HG03159 (cell line): Measurements from ENCODE around the gene NCOA3.
"Not testable (repeated sequence)": the region's sequence is repeated elsewhere in the genome, so short reads cannot be mapped to it uniquely, and the experiment has no call there.

Source experiments
- ATAC-seq: cut with Tn5 transposase; IDR thresholded peaks from one replicate; pipeline ENCODE4 v1.9.1; 2021; ENCODE audit warnings: mild to moderate bottlenecking, moderate library complexity; ENCODE audit not compliant: unreplicated experiment

Gene NCOA3

GRCh38 chr20:47561180-47561579 is 59.5 kb downstream of the NCOA3 start:
- no peak for ATAC-seq

GRCh38 chr20:47561603-47562583 is 60.2 kb downstream of the NCOA3 start:
- ATAC-seq = no peak

GRCh38 chr20:47566269-47566668 is 64.6 kb downstream of the NCOA3 start:
- no peak for ATAC-seq

- ATAC-seq = no peak
These were observed 66.3 kb downstream of the NCOA3 start for GRCh38 chr20:47568019-47568418.

- no peak for ATAC-seq
These were observed 67.2 kb downstream of the NCOA3 start for GRCh38 chr20:47568837-47569410.

- no peak for ATAC-seq
These were observed 69.7 kb downstream of the NCOA3 start for GRCh38 chr20:47571426-47571825.

GRCh38 chr20:47572105-47572729 is 70.5 kb downstream of the NCOA3 start:
- ATAC-seq = no peak

- ATAC-seq = no peak
These were observed 71.9 kb downstream of the NCOA3 start for GRCh38 chr20:47573559-47573958.

GRCh38 chr20:47574616-47575364 is 73.1 kb downstream of the NCOA3 start:
- no peak for ATAC-seq

- ATAC-seq = peak; percentile 71
These were observed 74.9 kb downstream of the NCOA3 start for GRCh38 chr20:47576516-47577033.

GRCh38 chr20:47577314-47577713 is 75.6 kb downstream of the NCOA3 start:
- ATAC-seq = no peak

GRCh38 chr20:47578543-47578942 is 76.9 kb downstream of the NCOA3 start:
- no peak for ATAC-seq

- not testable (repeated sequence) for ATAC-seq
These were observed 79.0 kb downstream of the NCOA3 start for GRCh38 chr20:47580686-47581085.

GRCh38 chr20:47581090-47581489 is 79.4 kb downstream of the NCOA3 start:
- ATAC-seq = no peak

GRCh38 chr20:47583551-47583950 is 81.9 kb downstream of the NCOA3 start:
- ATAC-seq = no peak

- ATAC-seq = no peak
These were observed 83.5 kb downstream of the NCOA3 start for GRCh38 chr20:47585087-47585747.

- no peak for ATAC-seq
These were observed 85.1 kb downstream of the NCOA3 start for GRCh38 chr20:47586649-47587294.

GRCh38 chr20:47588158-47588557 is 86.5 kb downstream of the NCOA3 start:
- ATAC-seq = no peak

- no peak for ATAC-seq
These were observed 89.5 kb downstream of the NCOA3 start for GRCh38 chr20:47591231-47591630.

GRCh38 chr20:47594157-47594556 is 92.5 kb downstream of the NCOA3 start:
- no peak for ATAC-seq
